Endometrium (tissue), 2 donors: ENCODE data around the gene LEMD3.
"Not testable (repeated sequence)": the region's sequence is repeated elsewhere in the genome, so short reads cannot be mapped to it uniquely, and the experiment has no call there.

Source experiments
- FAIRE-seq: peaks from 2 replicates; lab custom pipeline; 2012; peaks lifted over from hg19 to GRCh38; lab: Jason Lieb, UNC
- donor health status: control.
- donor health status: control.

Gene LEMD3

GRCh38 chr12:65279369-65280112, 110.2 kb downstream of the LEMD3 start:
- no peak for FAIRE-seq

- no peak for FAIRE-seq
These were observed 110.9 kb downstream of the LEMD3 start for GRCh38 chr12:65280306-65280705.

GRCh38 chr12:65282840-65283239, 113.5 kb downstream of the LEMD3 start:
- no peak for FAIRE-seq

GRCh38 chr12:65285532-65285931, 116.1 kb downstream of the LEMD3 start:
- not testable (repeated sequence) for FAIRE-seq

- FAIRE-seq: no peak
These were observed 118.0 kb downstream of the LEMD3 start for GRCh38 chr12:65287426-65287825.

GRCh38 chr12:65292241-65292640, 122.9 kb downstream of the LEMD3 start:
- no peak for FAIRE-seq

GRCh38 chr12:65293735-65294134, 124.4 kb downstream of the LEMD3 start:
- no peak for FAIRE-seq

- no peak for FAIRE-seq
These were observed 125.4 kb downstream of the LEMD3 start for GRCh38 chr12:65294641-65295262.

- FAIRE-seq: no peak
These were observed 127.3 kb downstream of the LEMD3 start for GRCh38 chr12:65296508-65297265.
